GM10266 (cell line): ENCODE data around the gene MAD1L1.
A peak's percentile ranks its signal among the peaks of the same experiment; 100 is the strongest.

Source experiments
- DNase-seq: peaks from one replicate; pipeline ENCODE4 v3.0.0; 2012; ENCODE audit errors: extremely low spot score
- TF ChIP-seq, protein P1 (sequence below): IDR thresholded peaks from 2 replicates; pipeline ENCODE4 v1.5.1; 2012; ENCODE audit warnings: mild to moderate bottlenecking, low read depth; ENCODE audit not compliant: control insufficient read depth, insufficient read depth; ENCODE audit errors: missing control alignments

The MAD1L1 gene

GRCh38 chr7:1814089-1814811 lies 418.5 kb downstream of the MAD1L1 start:
- no peak for DNase-seq
- TF ChIP-seq, protein P1, sequence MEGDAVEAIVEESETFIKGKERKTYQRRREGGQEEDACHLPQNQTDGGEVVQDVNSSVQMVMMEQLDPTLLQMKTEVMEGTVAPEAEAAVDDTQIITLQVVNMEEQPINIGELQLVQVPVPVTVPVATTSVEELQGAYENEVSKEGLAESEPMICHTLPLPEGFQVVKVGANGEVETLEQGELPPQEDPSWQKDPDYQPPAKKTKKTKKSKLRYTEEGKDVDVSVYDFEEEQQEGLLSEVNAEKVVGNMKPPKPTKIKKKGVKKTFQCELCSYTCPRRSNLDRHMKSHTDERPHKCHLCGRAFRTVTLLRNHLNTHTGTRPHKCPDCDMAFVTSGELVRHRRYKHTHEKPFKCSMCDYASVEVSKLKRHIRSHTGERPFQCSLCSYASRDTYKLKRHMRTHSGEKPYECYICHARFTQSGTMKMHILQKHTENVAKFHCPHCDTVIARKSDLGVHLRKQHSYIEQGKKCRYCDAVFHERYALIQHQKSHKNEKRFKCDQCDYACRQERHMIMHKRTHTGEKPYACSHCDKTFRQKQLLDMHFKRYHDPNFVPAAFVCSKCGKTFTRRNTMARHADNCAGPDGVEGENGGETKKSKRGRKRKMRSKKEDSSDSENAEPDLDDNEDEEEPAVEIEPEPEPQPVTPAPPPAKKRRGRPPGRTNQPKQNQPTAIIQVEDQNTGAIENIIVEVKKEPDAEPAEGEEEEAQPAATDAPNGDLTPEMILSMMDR = no peak

- no peak for DNase-seq
- TF ChIP-seq, protein P1 = no peak
Measured at GRCh38 chr7:1813394-1814088, 419.2 kb downstream of the MAD1L1 start.

GRCh38 chr7:1812509-1813393 lies 420.0 kb downstream of the MAD1L1 start:
- TF ChIP-seq, protein P1 = peak; percentile 29
- DNase-seq = peak; percentile 49

GRCh38 chr7:1811850-1812508 lies 420.8 kb downstream of the MAD1L1 start:
- no peak for DNase-seq

DNA sequence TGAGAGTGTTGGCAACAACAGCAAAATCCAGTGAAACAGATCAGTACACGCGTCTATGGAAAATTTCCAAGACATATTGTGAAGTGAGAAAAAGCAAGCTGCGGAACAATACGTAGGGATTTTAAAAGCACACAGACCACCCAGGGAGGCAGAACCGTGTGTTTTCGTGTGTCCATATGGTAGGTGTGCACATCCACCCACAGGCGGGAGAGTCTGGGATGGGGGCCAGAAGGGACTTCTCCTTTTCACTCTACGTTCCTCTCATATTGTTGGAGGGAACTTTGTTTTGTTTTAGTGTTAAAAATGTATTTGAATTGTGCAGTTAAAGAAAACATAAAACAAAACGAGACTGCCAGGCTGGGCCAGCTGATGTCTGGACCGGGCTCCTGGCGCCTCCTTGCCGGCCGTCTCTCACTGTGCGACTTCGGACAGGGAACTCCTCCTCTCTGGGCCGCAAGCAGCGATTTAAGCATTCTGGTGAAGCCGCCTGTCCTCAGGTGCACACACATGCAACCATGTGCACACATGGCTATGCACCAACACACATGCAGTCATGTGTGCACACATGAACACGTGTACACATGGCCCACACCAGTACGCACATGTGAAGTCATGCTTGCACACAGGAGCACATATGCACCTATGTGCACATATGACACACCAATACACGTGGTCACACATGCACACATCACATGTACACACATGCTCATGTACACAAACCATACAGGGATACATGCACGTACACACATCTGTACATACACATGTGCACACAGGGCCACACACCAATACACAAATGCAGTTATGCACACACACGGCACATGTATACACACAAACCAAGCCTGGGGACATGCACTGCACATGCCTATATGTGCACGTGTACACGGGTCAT lies 421.5 kb downstream of the MAD1L1 start:
- TF ChIP-seq, protein P1 = no peak
- DNase-seq = no peak

More at GRCh38 chr7:1811850-1812508, 420.8 kb downstream of the MAD1L1 start:
- TF ChIP-seq, protein P1 = no peak

DNA sequence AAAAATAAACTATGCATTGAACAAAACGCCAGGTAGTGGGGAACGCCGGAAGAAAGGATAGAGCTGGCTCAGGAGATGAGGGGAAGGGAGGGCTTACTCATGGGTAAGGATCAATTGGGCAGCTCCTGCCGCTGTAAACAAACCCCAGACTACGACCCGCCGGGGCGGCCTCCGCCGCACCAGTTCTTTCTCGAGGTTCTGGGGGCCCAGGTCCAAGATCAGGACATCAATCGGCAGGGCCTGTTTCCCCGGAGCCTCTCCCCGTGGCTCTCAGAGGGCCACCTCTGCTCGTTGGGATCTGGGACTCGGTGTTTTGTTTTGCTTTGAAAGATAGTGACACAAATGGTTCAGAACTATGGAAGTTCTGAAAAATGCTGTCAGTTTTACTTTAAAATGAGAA lies 422.2 kb downstream of the MAD1L1 start:
- TF ChIP-seq, protein P1 = no peak
- DNase-seq = no peak
